ENCODE results near the gene DCHS2.

DCHS2 gene

DNA sequence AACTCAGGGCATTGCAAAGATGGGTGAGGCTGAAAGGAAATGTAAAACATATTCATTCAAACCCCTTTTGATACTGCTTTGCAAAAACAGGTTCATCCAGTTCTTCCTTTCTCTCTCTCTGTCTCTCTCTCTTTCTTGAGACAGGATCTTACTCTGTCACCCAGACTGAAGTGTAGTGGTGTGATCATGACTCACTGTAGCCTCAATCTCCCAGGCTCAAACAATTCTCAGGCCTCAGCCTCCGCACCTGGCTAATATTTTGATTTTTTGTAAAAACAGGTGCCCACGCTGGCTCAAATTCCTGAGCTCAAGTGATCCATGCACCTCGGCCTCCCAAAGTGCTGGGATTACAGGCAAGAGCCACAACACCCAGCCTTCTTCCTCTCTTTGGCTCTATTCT lies 15.6 kb upstream of the DCHS2 start:
- no peak overlapping the region for H3K4me3 ChIP-seq (ENCODE audit: low read depth, low read length)
- in situ Hi-C loops (cut with HindIII; ENCODE audit: low sequenced_read_pairs) = no loop called here
- DNase-seq (ENCODE audit: low read depth) = no peak
- TF ChIP-seq, protein P1, sequence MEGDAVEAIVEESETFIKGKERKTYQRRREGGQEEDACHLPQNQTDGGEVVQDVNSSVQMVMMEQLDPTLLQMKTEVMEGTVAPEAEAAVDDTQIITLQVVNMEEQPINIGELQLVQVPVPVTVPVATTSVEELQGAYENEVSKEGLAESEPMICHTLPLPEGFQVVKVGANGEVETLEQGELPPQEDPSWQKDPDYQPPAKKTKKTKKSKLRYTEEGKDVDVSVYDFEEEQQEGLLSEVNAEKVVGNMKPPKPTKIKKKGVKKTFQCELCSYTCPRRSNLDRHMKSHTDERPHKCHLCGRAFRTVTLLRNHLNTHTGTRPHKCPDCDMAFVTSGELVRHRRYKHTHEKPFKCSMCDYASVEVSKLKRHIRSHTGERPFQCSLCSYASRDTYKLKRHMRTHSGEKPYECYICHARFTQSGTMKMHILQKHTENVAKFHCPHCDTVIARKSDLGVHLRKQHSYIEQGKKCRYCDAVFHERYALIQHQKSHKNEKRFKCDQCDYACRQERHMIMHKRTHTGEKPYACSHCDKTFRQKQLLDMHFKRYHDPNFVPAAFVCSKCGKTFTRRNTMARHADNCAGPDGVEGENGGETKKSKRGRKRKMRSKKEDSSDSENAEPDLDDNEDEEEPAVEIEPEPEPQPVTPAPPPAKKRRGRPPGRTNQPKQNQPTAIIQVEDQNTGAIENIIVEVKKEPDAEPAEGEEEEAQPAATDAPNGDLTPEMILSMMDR (IDR thresholded peaks at IDR 0.05; ENCODE audit: low read depth, low read length, missing control alignments) = no peak

DNA sequence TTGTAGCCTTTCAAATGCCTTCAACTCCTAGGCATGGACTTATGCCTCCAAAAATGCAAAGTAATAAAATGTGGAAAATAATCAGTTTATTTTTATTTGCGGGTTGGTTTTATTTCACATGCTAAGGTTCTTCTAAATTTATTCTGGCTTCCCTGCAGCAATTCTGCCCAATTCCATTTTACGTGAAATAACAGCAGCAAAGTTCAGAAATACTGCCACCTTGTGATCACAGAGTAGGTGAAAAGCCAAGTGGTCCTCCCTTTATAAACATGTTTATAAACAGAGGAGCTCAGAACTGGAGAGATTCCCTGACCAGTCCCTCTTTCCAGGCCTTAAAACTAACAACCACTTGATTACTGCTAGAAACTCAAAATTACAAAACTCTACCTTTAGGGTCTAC lies 14.7 kb upstream of the DCHS2 start:
- no peak overlapping the region for H3K4me3 ChIP-seq (ENCODE audit: low read depth, low read length)
- peak; percentile 45 for DNase-seq (ENCODE audit: low read depth)
- in situ Hi-C loops (cut with HindIII; ENCODE audit: low sequenced_read_pairs) = no loop called here
- TF ChIP-seq, protein P1 (IDR thresholded peaks at IDR 0.05; ENCODE audit: low read depth, low read length, missing control alignments) = peak; percentile 61

DNA sequence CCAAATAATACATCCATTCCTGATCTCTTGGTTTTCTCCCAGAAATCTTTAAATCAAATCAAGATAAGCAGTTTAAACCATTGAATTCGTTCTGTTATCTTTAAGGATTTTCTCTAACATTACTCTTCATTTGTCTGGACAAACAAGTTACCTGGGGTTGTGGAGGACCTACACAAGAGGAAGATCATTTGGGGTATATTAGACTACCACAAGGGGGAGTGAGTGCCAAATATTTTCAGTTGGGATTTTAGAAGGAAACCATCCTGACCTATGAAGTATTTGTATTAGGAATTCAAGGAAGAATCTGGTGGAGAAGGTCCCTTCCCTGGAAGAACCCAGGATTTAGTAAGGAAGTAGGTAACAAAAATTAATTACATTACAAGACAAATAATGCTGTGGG lies 12.0 kb upstream of the DCHS2 start:
- no peak for DNase-seq (ENCODE audit: low read depth)
- TF ChIP-seq, protein P1 (IDR thresholded peaks at IDR 0.05; ENCODE audit: low read depth, low read length, missing control alignments) = peak; percentile 62
- in situ Hi-C loops (cut with HindIII; ENCODE audit: low sequenced_read_pairs) = no loop called here
- H3K4me3 ChIP-seq (ENCODE audit: low read depth, low read length) = no peak overlapping the region

DNA sequence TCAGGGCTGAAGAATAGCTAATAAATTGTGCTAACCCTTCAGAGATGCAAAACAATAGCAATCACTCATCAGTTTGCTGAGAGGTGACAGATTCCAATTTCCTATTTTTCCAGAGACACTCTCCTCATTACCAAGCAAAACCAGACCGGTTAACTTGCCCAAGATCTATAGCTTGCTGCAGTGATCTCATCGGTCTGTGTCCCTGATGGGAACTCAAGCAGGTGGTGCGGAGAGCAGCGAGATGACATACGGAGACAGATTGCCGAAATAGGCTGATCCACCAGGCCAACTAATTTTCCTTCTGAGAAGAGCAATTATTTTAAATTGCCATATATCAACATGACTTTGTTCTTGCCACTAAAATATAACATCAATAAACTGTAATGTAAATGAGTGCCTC lies 10.5 kb upstream of the DCHS2 start:
- no peak for DNase-seq (ENCODE audit: low read depth)
- TF ChIP-seq, protein P1 (IDR thresholded peaks at IDR 0.05; ENCODE audit: low read depth, low read length, missing control alignments) = no peak

DNA sequence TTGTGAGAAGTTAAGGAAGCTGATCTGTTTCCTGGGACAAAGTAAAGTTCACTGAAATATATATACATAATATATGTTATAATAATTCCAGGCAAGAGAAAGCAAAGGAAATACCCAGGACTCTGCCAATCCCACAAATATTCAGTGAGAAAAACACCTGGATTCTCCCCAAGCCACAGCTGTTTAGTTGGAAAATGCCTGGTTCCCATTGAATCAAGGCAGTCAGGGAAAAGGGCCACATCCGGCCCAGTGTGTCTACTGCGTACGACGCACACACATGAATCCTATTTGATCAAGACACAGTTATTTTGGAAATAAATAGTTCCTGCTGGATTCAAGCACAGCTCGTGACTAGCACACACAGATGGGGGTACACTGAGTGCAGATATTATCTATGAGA lies 6.3 kb upstream of the DCHS2 start:
- DNase-seq (ENCODE audit: low read depth) = peak; percentile 55
- in situ Hi-C loops (cut with HindIII; ENCODE audit: low sequenced_read_pairs) = loop anchor here (5.0 kb wide), 1 partner anchor 36 kb away; no protein-coding TSS in a partner anchor
- H3K4me3 ChIP-seq (ENCODE audit: low read depth, low read length) = no peak overlapping the region
- TF ChIP-seq, protein P1 (IDR thresholded peaks at IDR 0.05; ENCODE audit: low read depth, low read length, missing control alignments) = no peak

More for the DNA sequence above, 10.5 kb upstream of the DCHS2 start:
- in situ Hi-C loops (cut with HindIII; ENCODE audit: low sequenced_read_pairs) = no loop called here
- no peak overlapping the region for H3K4me3 ChIP-seq (ENCODE audit: low read depth, low read length)

DNA sequence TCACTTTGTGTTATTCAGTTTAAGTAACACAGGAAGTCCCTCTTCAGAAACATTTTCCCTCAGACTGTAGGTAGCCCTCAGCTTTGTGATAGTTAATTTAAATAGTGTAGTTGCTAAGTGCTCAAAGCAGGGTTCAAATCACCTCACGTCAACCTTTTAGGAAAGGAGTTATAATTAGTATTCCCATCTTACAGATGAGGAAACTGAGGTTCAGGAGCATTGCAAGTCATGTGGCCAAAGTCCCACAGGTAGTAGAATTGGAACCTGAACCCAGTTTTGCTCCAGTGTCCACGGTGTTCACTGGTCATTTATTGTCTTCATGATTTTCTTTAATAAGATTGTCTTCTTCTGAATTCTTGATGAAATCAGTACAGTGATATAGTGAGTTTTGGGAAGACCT lies 4.3 kb upstream of the DCHS2 start:
- no peak overlapping the region for H3K4me3 ChIP-seq (ENCODE audit: low read depth, low read length)
- TF ChIP-seq, protein P1 (IDR thresholded peaks at IDR 0.05; ENCODE audit: low read depth, low read length, missing control alignments) = no peak
- no peak for DNase-seq (ENCODE audit: low read depth)
- in situ Hi-C loops (cut with HindIII; ENCODE audit: low sequenced_read_pairs) = loop anchor here (5.0 kb wide), 1 partner anchor 34 kb away; no protein-coding TSS in a partner anchor

DNA sequence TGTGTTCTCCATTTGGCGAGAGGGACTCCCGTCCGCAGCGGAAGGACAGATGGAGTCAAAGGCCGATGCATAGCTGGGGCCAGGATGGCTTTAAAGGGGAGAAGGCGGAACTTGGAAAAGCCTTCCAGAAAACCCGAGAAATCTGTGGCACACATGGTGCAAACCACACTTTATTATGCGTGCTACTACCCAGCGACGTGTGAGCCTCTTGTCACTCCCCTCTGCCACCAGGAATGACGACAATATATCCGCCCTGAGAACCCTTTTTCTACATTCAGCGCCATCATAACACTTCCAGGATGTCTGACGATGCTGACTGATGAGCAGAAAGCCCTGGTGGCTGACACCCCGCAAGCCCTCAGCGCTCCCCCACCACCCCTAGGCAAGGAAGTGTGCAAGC lies 689 bp upstream of the DCHS2 start:
- TF ChIP-seq, protein P1 (IDR thresholded peaks at IDR 0.05; ENCODE audit: low read depth, low read length, missing control alignments) = no peak
- no peak for DNase-seq (ENCODE audit: low read depth)
- in situ Hi-C loops (cut with HindIII; ENCODE audit: low sequenced_read_pairs) = no loop called here
- H3K4me3 ChIP-seq (ENCODE audit: low read depth, low read length) = peak overlapping the region; percentile 32

Measured in astrocyte of the cerebellum (primary cell).